Lung microvascular endothelial cell (primary cell): ENCODE results near the gene MAD2L1BP. TPM values are rescaled to one million over a fixed set of nuclear protein-coding genes. Genes with fewer than 3 reads are reported as not detected.

ENCODE experiments used
- DNase-seq, 2 donors: peaks; one replicate each; pipeline versions ENCODE4 v3.0.0 to v3.0.0-alpha.2; 2010; ENCODE audit warnings: low read depth in 2 of 2
- total RNA-seq: library from RNA; depleted of rRNA; stranded (reverse); fragments of >200 nt; gene quantifications from 2 replicates; pipeline ENCODE4 v1.2.1, GENCODE V29; 2014

MAD2L1BP gene
- total RNA-seq, 1 donor from 2014 or later: 20.8 TPM

DNA sequence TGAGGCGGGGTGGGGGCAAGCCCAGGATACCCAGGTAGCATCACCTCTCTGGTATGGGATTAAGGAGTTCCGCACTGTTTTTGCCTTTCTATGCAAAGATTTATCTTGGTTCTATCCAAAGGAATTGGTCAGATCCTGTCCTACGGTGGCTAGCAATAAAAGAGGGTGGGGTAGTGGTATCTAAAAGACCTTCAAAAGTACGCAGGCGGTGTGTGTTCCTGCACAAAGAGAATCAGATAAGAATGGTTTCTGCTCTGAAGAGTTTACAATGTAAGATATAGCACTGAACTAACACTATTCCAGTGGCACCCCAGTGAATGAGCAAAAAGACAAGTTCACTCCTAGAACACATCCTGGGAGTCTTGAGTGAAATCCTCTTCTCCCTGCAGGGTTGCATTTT lies 45.7 kb downstream of the MAD2L1BP start:
- no peak for DNase-seq

DNA sequence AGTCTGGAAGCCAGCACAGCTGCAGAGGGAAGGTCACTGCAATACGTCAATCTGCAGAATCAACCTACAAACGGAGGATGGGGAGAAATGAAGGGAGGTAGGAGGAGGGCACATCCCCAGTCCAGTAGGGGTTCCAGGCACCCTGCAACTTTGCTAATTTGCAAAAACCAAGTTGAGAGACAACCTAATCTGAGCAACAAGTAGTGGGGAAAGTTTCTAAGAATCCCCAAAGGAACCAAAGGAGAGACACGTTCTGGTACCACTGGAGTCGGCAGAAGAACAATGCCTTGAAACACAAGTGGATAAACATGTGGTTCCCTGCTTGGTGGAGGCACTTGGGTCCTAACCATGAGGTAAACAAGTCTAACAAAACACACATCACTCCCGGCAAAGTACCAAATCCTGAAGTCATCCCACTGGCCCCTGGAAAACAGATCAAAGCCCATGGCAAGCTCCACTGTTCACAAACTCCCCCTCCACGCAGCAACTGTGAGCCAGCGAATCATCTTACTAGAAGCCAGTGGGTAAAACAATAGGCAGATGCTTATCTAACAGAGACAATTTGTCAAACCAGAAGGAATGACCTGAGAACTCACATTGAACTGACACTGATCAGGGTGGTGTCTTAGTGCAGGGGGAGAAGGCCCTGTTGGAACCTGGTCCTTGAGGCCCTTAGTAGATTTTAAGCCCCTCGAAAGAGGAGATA lies 47.2 kb downstream of the MAD2L1BP start:
- peak in 1 of 2 donors; percentile 54 for DNase-seq

DNA sequence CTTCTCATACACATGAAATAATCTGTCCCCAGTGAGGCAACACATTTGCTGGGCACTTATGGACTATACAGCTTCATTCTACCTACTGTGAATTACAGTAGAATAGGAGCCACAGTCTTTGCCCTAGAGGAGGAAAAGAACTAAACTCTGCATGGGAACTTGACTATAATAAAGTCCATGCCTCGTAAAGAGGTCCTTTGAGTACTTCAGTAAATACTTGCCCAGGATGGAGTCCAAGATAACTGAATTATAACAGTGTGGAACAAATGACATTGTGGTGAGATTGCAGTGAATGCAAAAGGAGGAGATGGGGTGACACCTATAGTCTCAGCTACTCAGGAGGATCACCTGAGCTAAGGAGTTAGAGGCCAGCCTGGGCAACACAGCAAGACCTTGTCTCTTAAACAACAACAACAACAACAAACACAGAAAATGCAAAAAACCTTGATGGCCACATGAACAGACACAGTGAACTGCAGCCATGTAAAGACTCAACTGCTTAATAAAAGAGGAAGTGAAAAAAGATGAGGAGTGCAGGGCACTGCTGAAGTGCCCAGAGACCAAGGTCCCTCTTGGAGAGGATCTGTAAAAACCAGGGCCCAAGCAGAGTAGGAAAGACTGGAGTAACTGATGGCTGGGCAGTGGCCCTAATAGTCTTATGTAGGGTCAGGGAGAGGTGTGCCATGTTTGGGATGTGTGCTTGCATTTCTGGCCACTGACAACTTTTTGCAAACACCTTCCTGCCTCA lies 48.2 kb downstream of the MAD2L1BP start:
- DNase-seq: no peak

DNA sequence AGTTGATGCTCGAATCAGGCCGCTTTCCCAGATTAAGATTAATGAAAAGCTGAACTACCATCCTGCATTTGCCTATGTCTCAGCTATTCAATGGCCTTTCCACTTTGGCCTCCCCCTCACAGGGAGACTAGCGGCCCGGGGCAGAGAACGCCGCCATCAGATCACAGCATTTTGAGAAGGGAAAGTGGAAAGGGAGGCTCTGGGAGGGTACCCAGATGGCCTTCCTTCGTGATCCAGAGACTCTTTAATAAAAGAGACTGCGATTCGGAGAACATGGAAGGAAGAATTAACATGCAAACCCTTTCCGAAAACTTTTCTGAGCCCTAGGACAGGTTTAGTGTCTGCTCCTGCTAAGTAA lies 51.4 kb downstream of the MAD2L1BP start:
- no peak for DNase-seq

DNA sequence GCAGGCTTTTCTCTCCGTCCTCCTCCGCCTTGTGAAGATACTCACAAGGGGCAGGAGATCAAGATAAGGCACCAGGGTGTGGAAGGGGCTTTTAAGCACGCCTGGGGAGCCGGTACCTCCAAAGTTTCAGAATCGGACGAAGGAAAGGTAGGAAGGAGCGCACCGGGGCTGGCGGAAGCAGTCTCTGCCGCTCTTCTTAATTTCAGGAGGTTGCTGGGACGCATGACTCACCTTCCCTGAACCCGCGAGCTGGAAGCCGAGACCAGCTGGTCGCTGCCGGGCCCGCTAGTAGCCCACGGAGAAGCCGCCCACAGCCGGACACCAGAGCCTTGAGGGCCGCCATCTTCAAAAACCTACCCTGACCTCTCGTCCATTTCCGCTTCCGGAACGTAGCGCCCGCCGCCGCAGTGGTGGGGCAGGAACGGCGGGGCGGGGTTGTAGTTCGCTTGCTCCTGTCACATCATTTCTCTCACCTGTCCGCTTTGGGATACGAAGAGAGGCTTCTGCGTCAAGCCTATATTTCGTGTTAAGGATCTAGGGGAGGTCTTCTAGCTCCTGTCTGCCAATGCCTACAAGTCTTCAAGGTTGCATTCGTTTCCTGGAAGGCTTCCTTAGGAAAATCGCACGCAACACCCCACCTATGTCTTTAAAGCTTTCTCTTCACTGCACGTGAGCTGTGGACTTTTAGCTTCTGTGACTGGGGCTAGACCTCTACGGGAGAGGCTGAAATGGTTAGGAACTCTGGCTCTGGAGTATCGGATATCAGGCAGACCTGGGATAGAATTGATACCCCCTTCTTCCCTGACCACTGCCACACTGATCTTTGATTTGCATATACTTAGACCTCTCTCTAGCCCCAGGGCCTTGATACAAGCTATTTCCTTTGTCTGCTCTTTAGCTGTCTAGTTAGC lies 52.1 kb downstream of the MAD2L1BP start, which contains the start of gene MRPS18A:
TSS of gene MRPS18A (minus strand) at position 355 of the 911 bp plus-strand sequence. CDS start at position 343, 12 bp downstream.
- DNase-seq: peak; percentile 75 to 77

DNA sequence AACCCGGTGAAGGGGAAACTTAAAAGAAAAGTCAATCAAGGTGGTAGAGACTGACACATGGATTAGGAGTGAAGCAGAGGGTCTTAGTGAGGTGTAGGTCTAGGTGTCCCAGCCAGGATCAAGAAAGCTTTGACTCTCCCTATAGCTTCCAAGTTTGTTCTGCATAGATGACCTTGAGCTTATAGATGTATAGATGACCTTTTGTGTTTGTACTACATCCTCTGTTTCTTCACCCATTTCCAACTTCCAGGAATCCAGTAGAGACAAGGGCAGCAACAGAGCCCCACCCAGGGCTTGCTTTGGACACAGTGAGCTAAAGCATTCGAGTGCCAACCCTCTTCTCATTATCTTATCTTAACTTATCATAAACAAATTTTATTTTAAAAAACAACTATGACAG lies 53.8 kb downstream of the MAD2L1BP start:
- no peak for DNase-seq

Other genes starting within 250 kb of the MAD2L1BP start
- 10.2 and 17.1 TPM in 2 replicates for gene ABCC10, start 208.3 kb upstream of the MAD2L1BP start, total RNA-seq
- gene DLK2, start 180.3 kb upstream of the MAD2L1BP start, total RNA-seq: 0.22 and 1.2 TPM in 2 replicates
- gene TJAP1, start 158.3 kb upstream of the MAD2L1BP start, total RNA-seq: 4.6 and 6.5 TPM in 2 replicates
- gene LRRC73, start 125.5 kb upstream of the MAD2L1BP start, total RNA-seq: under 0.01 TPM in 2 replicates
- gene YIPF3, start 118.9 kb upstream of the MAD2L1BP start, total RNA-seq: 94.1 and 137 TPM in 2 replicates
- 23.8 and 27.0 TPM in 2 replicates for gene POLR1C, start 118.8 kb upstream of the MAD2L1BP start, total RNA-seq
- 16.6 and 23.4 TPM in 2 replicates for gene XPO5, start 59.8 kb upstream of the MAD2L1BP start, total RNA-seq
- gene POLH, start 59.7 kb upstream of the MAD2L1BP start, total RNA-seq: 8.1 and 12.6 TPM in 2 replicates
- 25.7 and 32.3 TPM in 2 replicates for gene GTPBP2, start 6.6 kb upstream of the MAD2L1BP start, total RNA-seq
- gene RSPH9, start 9.2 kb downstream of the MAD2L1BP start, total RNA-seq: 0.20 and 0.22 TPM in 2 replicates
- gene MRPS18A, start 52.0 kb downstream of the MAD2L1BP start, total RNA-seq: 38.1 and 40.8 TPM in 2 replicates
- gene VEGFA, start 134.4 kb downstream of the MAD2L1BP start, total RNA-seq: 4.4 and 12.1 TPM in 2 replicates